ENCODE results near the gene SPATA4. TPM values are rescaled to one million over a fixed set of nuclear protein-coding genes. Genes with fewer than 3 reads are reported as not detected.

Gene SPATA4
- total RNA-seq, 1 experiment from 2014 or later: not detected

- Histone ChIP-seq H3K4me3 (no peak overlapping the region), H3K27me3 (replicated peaks) (no peaks in the 10 kb centered on the region), H3K4me1 (replicated peaks) (no peaks in the 10 kb centered on the region), H3K9me3 (replicated peaks) (no peaks in the 10 kb centered on the region), H3K36me3 (no peaks in the 10 kb centered on the region), H3K27ac (no peak overlapping the region)
- DNase-seq (ENCODE audit: low read depth in 1 of 2, low spot score in 2 of 2): no peak
Observed at GRCh38 chr4:176163041-176163440, 32.3 kb downstream of the SPATA4 start.

- H3K4me1 ChIP-seq (replicated peaks): peaks cover 20% of the 10 kb centered on the region
- no peaks in the 10 kb centered on the region for H3K36me3 ChIP-seq
- H3K4me3 ChIP-seq: no peak overlapping the region
- peak overlapping the region; percentile 57 for H3K27ac ChIP-seq
- DNase-seq (ENCODE audit: low read depth in 1 of 2, low spot score in 2 of 2): peak in 1 of 2 experiments; percentile 29
- no peaks in the 10 kb centered on the region for H3K27me3 ChIP-seq (replicated peaks)
- no peaks in the 10 kb centered on the region for H3K9me3 ChIP-seq (replicated peaks)
Observed at GRCh38 chr4:176156656-176157055, 38.7 kb downstream of the SPATA4 start.

DNA sequence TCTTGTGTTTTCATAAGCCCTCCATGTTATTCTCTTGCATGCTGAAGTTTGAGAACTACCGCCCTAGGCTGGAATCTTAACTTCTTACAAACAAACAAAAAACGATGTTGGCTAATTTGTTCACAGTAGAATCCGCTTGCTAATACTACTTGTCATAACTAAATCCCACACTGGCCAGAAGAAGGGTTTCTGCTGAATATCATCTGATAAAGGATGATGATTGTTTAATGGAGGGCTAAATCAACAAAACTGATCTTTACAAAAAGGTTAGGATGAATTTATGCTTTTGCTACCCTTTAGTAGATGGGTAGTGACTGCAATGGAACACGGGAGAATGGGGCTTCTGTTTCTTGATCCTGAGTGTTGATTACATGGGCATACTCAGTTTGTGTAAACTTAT is 42.3 kb downstream of the SPATA4 start:
- DNase-seq (ENCODE audit: low read depth in 1 of 2, low spot score in 2 of 2): no peak
- Histone ChIP-seq H3K36me3 (no peaks in the 10 kb centered on the region), H3K27me3 (replicated peaks) (no peaks in the 10 kb centered on the region), H3K9me3 (replicated peaks) (no peaks in the 10 kb centered on the region), H3K4me1 (replicated peaks) (peaks cover 24% of the 10 kb centered on the region), H3K27ac (no peak overlapping the region), H3K4me3 (no peak overlapping the region)

DNA sequence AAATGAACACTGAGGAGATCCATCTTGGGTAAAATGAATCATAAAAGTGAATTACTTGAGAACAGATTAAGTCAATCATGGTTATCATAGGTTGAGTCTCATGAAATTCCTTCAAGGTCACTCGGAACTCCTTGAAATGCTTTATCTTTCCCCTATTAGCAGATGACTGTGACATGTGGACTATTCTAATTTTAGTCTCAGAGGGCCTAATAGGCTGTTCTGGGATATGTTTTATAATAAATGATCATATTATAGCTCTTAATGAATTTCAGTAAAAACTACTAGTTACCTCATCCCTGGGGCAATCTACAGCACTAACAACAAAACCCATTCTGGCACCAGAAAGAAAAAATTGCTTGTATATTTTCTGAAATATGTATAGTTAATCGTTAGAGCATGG is 44.7 kb downstream of the SPATA4 start:
- H3K36me3 ChIP-seq: no peaks in the 10 kb centered on the region
- H3K9me3 ChIP-seq (replicated peaks): no peaks in the 10 kb centered on the region
- H3K4me3 ChIP-seq: no peak overlapping the region
- peaks cover 20% of the 10 kb centered on the region for H3K4me1 ChIP-seq (replicated peaks)
- DNase-seq (ENCODE audit: low read depth in 1 of 2, low spot score in 2 of 2): no peak
- no peak overlapping the region for H3K27ac ChIP-seq
- no peaks in the 10 kb centered on the region for H3K27me3 ChIP-seq (replicated peaks)

GRCh38 chr4:176150356-176150682 is 45.1 kb downstream of the SPATA4 start:
- Histone ChIP-seq H3K4me3 (no peak overlapping the region), H3K4me1 (replicated peaks) (peaks cover 20% of the 10 kb centered on the region), H3K36me3 (no peaks in the 10 kb centered on the region), H3K27me3 (replicated peaks) (no peaks in the 10 kb centered on the region), H3K27ac (no peak overlapping the region), H3K9me3 (replicated peaks) (no peaks in the 10 kb centered on the region)
- peak in 1 of 2 experiments; percentile 14 for DNase-seq (ENCODE audit: low read depth in 1 of 2, low spot score in 2 of 2)

DNA sequence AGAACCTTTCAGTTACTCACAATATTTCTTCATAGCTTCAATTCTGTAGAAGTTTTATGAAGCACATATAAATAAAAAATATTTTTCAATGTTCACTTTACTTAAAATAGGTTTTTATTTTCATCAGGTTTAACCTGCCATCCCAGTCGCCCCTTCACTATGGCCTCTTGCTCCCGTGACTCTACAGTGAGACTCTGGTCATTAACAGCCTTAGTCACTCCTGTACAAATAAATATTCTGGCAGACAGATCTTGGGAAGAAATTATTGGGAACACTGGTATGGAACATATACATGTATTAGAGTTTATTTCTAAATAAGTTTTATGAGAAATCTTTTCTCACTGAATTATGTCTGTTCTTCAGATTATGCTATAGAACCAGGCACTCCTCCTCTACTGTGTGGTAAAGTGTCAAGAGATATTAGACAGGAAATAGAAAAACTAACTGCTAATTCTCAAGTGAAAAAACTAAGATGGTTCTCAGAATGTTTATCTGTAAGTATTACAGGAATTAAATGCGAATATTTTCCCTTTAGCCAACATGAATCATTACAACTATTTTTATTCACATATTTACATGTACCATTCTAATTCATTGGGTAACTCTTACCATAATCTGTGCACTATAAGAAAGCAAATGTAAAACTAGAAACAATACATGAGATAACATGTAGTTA is 45.6 kb downstream of the SPATA4 start:
- no peaks in the 10 kb centered on the region for H3K9me3 ChIP-seq (replicated peaks)
- no peak overlapping the region for H3K27ac ChIP-seq
- peaks cover 20% of the 10 kb centered on the region for H3K4me1 ChIP-seq (replicated peaks)
- no peaks in the 10 kb centered on the region for H3K27me3 ChIP-seq (replicated peaks)
- DNase-seq (ENCODE audit: low read depth in 1 of 2, low spot score in 2 of 2): peak in 1 of 2 experiments; percentile 22
- no peaks in the 10 kb centered on the region for H3K36me3 ChIP-seq
- H3K4me3 ChIP-seq: no peak overlapping the region

GRCh38 chr4:176142253-176142652 is 53.1 kb downstream of the SPATA4 start:
- H3K4me3 ChIP-seq: no peak overlapping the region
- H3K9me3 ChIP-seq (replicated peaks): no peaks in the 10 kb centered on the region
- H3K27ac ChIP-seq: no peak overlapping the region
- H3K4me1 ChIP-seq (replicated peaks): no peaks in the 10 kb centered on the region
- DNase-seq (ENCODE audit: low read depth in 1 of 2, low spot score in 2 of 2): no peak
- H3K36me3 ChIP-seq: no peaks in the 10 kb centered on the region
- no peaks in the 10 kb centered on the region for H3K27me3 ChIP-seq (replicated peaks)

- no peaks in the 10 kb centered on the region for H3K36me3 ChIP-seq
- no peaks in the 10 kb centered on the region for H3K9me3 ChIP-seq (replicated peaks)
- no peak overlapping the region for H3K27ac ChIP-seq
- no peaks in the 10 kb centered on the region for H3K27me3 ChIP-seq (replicated peaks)
- no peak for DNase-seq (ENCODE audit: low read depth in 1 of 2, low spot score in 2 of 2)
- H3K4me3 ChIP-seq: no peak overlapping the region
- no peaks in the 10 kb centered on the region for H3K4me1 ChIP-seq (replicated peaks)
Observed at GRCh38 chr4:176139518-176139917, 55.9 kb downstream of the SPATA4 start.

GRCh38 chr4:176137631-176138030 is 57.8 kb downstream of the SPATA4 start:
- Histone ChIP-seq H3K36me3 (no peaks in the 10 kb centered on the region), H3K4me1 (replicated peaks) (no peaks in the 10 kb centered on the region)
- DNase-seq (ENCODE audit: low read depth in 1 of 2, low spot score in 2 of 2): no peak

DNA sequence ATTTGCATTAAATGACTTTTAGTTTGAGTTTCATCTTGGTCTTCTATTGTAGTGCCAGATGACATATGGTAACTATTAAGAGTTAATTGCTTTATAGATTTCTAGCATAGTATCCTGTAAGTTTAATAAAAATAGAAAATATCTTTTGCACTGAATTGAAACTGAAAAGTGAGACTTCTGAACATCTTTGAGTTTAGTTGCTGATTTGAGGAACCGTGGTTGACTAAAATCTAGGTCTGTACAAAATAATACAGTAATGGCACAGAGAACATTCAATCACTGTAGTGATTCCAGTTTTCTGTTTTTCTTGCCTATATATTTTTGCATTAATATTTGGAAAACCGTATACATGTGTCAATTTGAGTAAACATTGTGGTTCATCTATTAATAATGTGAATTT is 60.7 kb downstream of the SPATA4 start:
- peaks cover 5% of the 10 kb centered on the region; the same call in 1 of the 2 replicates for H3K4me1 ChIP-seq (replicated peaks)
- no peak for DNase-seq (ENCODE audit: low read depth in 1 of 2, low spot score in 2 of 2)
- H3K27ac ChIP-seq: no peak overlapping the region
- no peaks in the 10 kb centered on the region for H3K36me3 ChIP-seq
- no peaks in the 10 kb centered on the region for H3K27me3 ChIP-seq (replicated peaks)
- no peaks in the 10 kb centered on the region for H3K9me3 ChIP-seq (replicated peaks)
- no peak overlapping the region for H3K4me3 ChIP-seq

More at GRCh38 chr4:176137631-176138030, 57.8 kb downstream of the SPATA4 start:
- no peaks in the 10 kb centered on the region for H3K27me3 ChIP-seq (replicated peaks)
- no peaks in the 10 kb centered on the region for H3K9me3 ChIP-seq (replicated peaks)
- no peak overlapping the region for H3K27ac ChIP-seq
- no peak overlapping the region for H3K4me3 ChIP-seq

Other genes with a start within 250 kb of the SPATA4 start
- gene WDR17, start 129.7 kb downstream of the SPATA4 start, total RNA-seq (2014; rRNA removed; shearing (Covaris generic)): 0.41 and 0.58 TPM in 2 replicates
- 1.4 TPM in 1 of 2 replicates, not detected in the other for gene ASB5, start 73.6 kb upstream of the SPATA4 start, total RNA-seq (2014; rRNA removed; shearing (Covaris generic))
- gene SPCS3, start 124.4 kb upstream of the SPATA4 start, total RNA-seq (2014; rRNA removed; shearing (Covaris generic)): 85.6 and 100 TPM in 2 replicates

Measured in SJSA1 (cell line).